H1 (cell line): ENCODE data around the gene RDH16. TPM values are rescaled to one million over a fixed set of nuclear protein-coding genes. Genes with fewer than 3 reads are reported as not detected.

Experiments used
- CTCF ChIA-PET: fragments of 300-600 bp; sonication (Branson Sonifier 250); formaldehyde crosslinking; loops from one replicate; lab custom pipeline; 2021; ENCODE audit not compliant: partially characterized antibody; lab: Charles Lee
- POLR2A ChIA-PET: fragments of 300-600 bp; sonication (Branson Sonifier 250); formaldehyde crosslinking; loops from one replicate; lab custom pipeline; 2021; ENCODE audit warnings: inconsistent platforms; ENCODE audit not compliant: partially characterized antibody; lab: Charles Lee
- DNase-seq, 2 experiments: peaks; one replicate each; pipeline versions ENCODE4 v3.0.0 to v3.0.0-alpha.2; 2010 to 2022; ENCODE audit warnings: low spot score in 2 of 2, low read depth in 1 of 2, mixed read lengths in 1 of 2
- FAIRE-seq: peaks from 2 replicates; lab custom pipeline; 2011; peaks lifted over from hg19 to GRCh38; lab: Jason Lieb, UNC
- H2AFZ ChIP-seq: 2 replicates; pipeline ENCODE4 v1.8.1; 2012; ENCODE audit warnings: low read length, inconsistent platforms
- H2AK5ac ChIP-seq: 2 replicates; pipeline ENCODE4 v1.6.1; 2013; ENCODE audit warnings: low read depth, low read length
- H2BK120ac ChIP-seq: replicated peaks from 2 replicates; pipeline ENCODE3; 2013; ENCODE audit warnings: low read depth, low read length, inconsistent platforms
- H2BK12ac ChIP-seq: 2 replicates; pipeline ENCODE4 v1.6.1; 2013; ENCODE audit warnings: low read depth, low read length
- H2BK15ac ChIP-seq: 2 replicates; pipeline ENCODE4 v1.6.1; 2013; ENCODE audit warnings: low read length
- H2BK20ac ChIP-seq: 2 replicates; pipeline ENCODE4 v1.6.1; 2013; ENCODE audit warnings: low read length
- H2BK5ac ChIP-seq: 2 replicates; pipeline ENCODE4 v1.6.1; 2013; ENCODE audit warnings: low read depth, low read length
- H3K14ac ChIP-seq: 2 replicates; pipeline ENCODE4 v1.6.1; 2013; ENCODE audit warnings: inconsistent platforms; ENCODE audit not compliant: insufficient read length
- H3K18ac ChIP-seq: 2 replicates; pipeline ENCODE4 v1.6.1; 2013; ENCODE audit warnings: low read length; ENCODE audit errors: extremely low read depth
- H3K23ac ChIP-seq: 2 replicates; pipeline ENCODE4 v1.6.1; 2013; ENCODE audit warnings: inconsistent platforms; ENCODE audit not compliant: insufficient read length
- H3K23me2 ChIP-seq: 2 replicates; pipeline ENCODE4 v1.6.1; 2013; ENCODE audit warnings: low read depth, low read length
- H3K27ac ChIP-seq: 2 replicates; pipeline ENCODE4 v1.6.1; 2011; ENCODE audit warnings: low read depth, low read length, inconsistent platforms
- H3K27me3 ChIP-seq, 4 experiments: replicated peaks in 1 of 4; 1 replicate in 1 of 4; 2 replicates in 3 of 4; pipeline versions ENCODE4 v1.6.1 to v1.8.1; 2011 to 2013; ENCODE audit warnings: low read length in 3 of 4, mild to moderate bottlenecking in 3 of 4, inconsistent platforms in 2 of 4, mixed read lengths in 2 of 4, moderate library complexity in 1 of 4; ENCODE audit not compliant: control insufficient read depth in 3 of 4, insufficient read depth in 3 of 4; ENCODE audit errors: extremely low read depth in 1 of 4
- H3K36me3 ChIP-seq, 4 experiments: 2 replicates each; pipeline versions ENCODE4 v1.6.1 to v1.8.1; 2011 to 2013; ENCODE audit warnings: mild to moderate bottlenecking in 4 of 4, low read length in 3 of 4, moderate library complexity in 2 of 4, control low read depth in 1 of 4, inconsistent platforms in 1 of 4; ENCODE audit not compliant: insufficient read depth in 4 of 4, control insufficient read depth in 2 of 4
- H3K4ac ChIP-seq: replicated peaks from 2 replicates; pipeline ENCODE3; 2013; ENCODE audit warnings: low read length, low read depth, mixed read lengths, inconsistent platforms; ENCODE audit not compliant: insufficient read length
- H3K4me1 ChIP-seq, 4 experiments: replicated peaks in 1 of 4; 1 replicate in 1 of 4; 2 replicates in 3 of 4; pipeline versions ENCODE4 v1.6.1 to v1.8.1; 2011 to 2013; ENCODE audit warnings: low read length in 3 of 4, inconsistent platforms in 2 of 4, mixed read lengths in 1 of 4; ENCODE audit not compliant: insufficient read depth in 4 of 4, control insufficient read depth in 3 of 4
- H3K4me2 ChIP-seq, 2 experiments: 2 replicates each; pipeline versions ENCODE4 v1.6.1 to v1.8.1; 2011 to 2013; ENCODE audit warnings: low read depth in 2 of 2, low read length in 2 of 2, control low read depth in 1 of 2, inconsistent platforms in 1 of 2, mild to moderate bottlenecking in 1 of 2; ENCODE audit not compliant: insufficient read depth in 1 of 2
- H3K4me3 ChIP-seq, 4 experiments: fragments of 200-600, 300-600 bp in 1 of 4; sonication (generic), shearing (Covaris generic), sonication (Bioruptor Twin) in 1 of 4; 2 replicates each; pipeline versions ENCODE4 v1.5.1 to v1.8.1; 2011 to 2016; ENCODE audit warnings: low read length in 4 of 4, low read depth in 3 of 4, control low read depth in 2 of 4, inconsistent platforms in 2 of 4, mild to moderate bottlenecking in 2 of 4, mixed read lengths in 1 of 4, moderate library complexity in 1 of 4; ENCODE audit not compliant: insufficient read depth in 2 of 4; ENCODE audit errors: extremely low read depth in 1 of 4
- H3K56ac ChIP-seq: replicated peaks from 2 replicates; pipeline ENCODE3; 2013; ENCODE audit warnings: low read depth, mild to moderate bottlenecking, mixed read lengths, low read length, inconsistent platforms; ENCODE audit not compliant: insufficient read length
- H3K79me1 ChIP-seq: 2 replicates; pipeline ENCODE4 v1.6.1; 2013; ENCODE audit warnings: low read depth, low read length, control low read depth
- H3K79me2 ChIP-seq, 2 experiments: 2 replicates each; pipeline versions ENCODE4 v1.6.1 to v1.8.1; 2012 to 2013; ENCODE audit warnings: low read length in 2 of 2, mild to moderate bottlenecking in 2 of 2, inconsistent platforms in 1 of 2; ENCODE audit not compliant: insufficient read depth in 2 of 2, control insufficient read depth in 1 of 2
- H3K9ac ChIP-seq, 4 experiments: replicated peaks in 1 of 4; 1 replicate in 1 of 4; 2 replicates in 3 of 4; pipeline versions ENCODE4 v1.6.1 to v1.8.1; 2011 to 2013; ENCODE audit warnings: low read depth in 3 of 4, low read length in 3 of 4, control low read depth in 2 of 4, mild to moderate bottlenecking in 2 of 4, moderate library complexity in 2 of 4, inconsistent platforms in 1 of 4; ENCODE audit errors: extremely low read depth in 1 of 4
- H3K9me3 ChIP-seq, 2 experiments: 2 replicates each; pipeline versions ENCODE4 v1.6.1 to v1.8.1; 2012 to 2013; ENCODE audit warnings: mild to moderate bottlenecking in 2 of 2, moderate library complexity in 2 of 2, control low read depth in 1 of 2, inconsistent platforms in 1 of 2, low read depth in 1 of 2, low read length in 1 of 2, mixed read lengths in 1 of 2; ENCODE audit not compliant: insufficient read depth in 2 of 2
- H4K20me1 ChIP-seq, 2 experiments: replicated peaks in 1 of 2; 2 replicates each; pipeline versions ENCODE3 to v1.8.1; 2011 to 2013; ENCODE audit warnings: inconsistent platforms in 2 of 2, low read length in 2 of 2, mild to moderate bottlenecking in 1 of 2; ENCODE audit not compliant: insufficient read depth in 2 of 2, control insufficient read depth in 1 of 2
- H4K5ac ChIP-seq: 2 replicates; pipeline ENCODE4 v1.6.1; 2013; ENCODE audit warnings: low read length, low read depth, mixed read lengths, inconsistent platforms; ENCODE audit not compliant: insufficient read length
- H4K8ac ChIP-seq: 2 replicates; pipeline ENCODE4 v1.8.0; 2013; ENCODE audit warnings: mild to moderate bottlenecking, moderate library complexity, low read length, inconsistent platforms; ENCODE audit not compliant: insufficient read depth; ENCODE audit errors: extremely low read depth
- H4K91ac ChIP-seq: replicated peaks from 2 replicates; pipeline ENCODE3; 2013; ENCODE audit warnings: low read length, mixed read lengths, inconsistent platforms; ENCODE audit not compliant: insufficient read length
- ASH2L ChIP-seq: fragments of 200-600, 300-600 bp; sonication (generic); IDR thresholded peaks from one replicate; pipeline ENCODE4 v1.7.1; 2017; ENCODE audit warnings: low read length
- BACH1 ChIP-seq: IDR thresholded peaks from 2 replicates; pipeline ENCODE4 v1.6.1; 2012; ENCODE audit warnings: low read length, improper control_type of control experiment
- CHD1 ChIP-seq: IDR thresholded peaks from 2 replicates; pipeline ENCODE4 v1.6.1; 2012; ENCODE audit warnings: low read depth, low read length, improper control_type of control experiment
- EGR1 ChIP-seq: IDR thresholded peaks from 2 replicates; pipeline ENCODE4 v1.6.1; 2011; ENCODE audit warnings: low read depth, low read length, borderline replicate concordance
- HDAC2 ChIP-seq, 2 experiments: fragments of 300-600 bp in 1 of 2; sonication (generic) in 1 of 2; IDR thresholded peaks; 2 replicates each; pipeline ENCODE4 v1.6.1; 2011 to 2012; ENCODE audit warnings: low read depth in 2 of 2, low read length in 2 of 2, mild to moderate bottlenecking in 2 of 2, moderate library complexity in 2 of 2, borderline replicate concordance in 1 of 2, inconsistent platforms in 1 of 2
- HDAC6 ChIP-seq: IDR thresholded peaks from one replicate; pipeline ENCODE4 v1.7.1; 2012; ENCODE audit warnings: low read depth, mild to moderate bottlenecking, inconsistent platforms, low read length, moderate library complexity
- KDM4A ChIP-seq: IDR thresholded peaks from one replicate; pipeline ENCODE4 v1.7.1; 2012; ENCODE audit warnings: low read depth, mild to moderate bottlenecking, moderate library complexity, low read length, inconsistent platforms; ENCODE audit not compliant: severe bottlenecking
- MAFK ChIP-seq: IDR thresholded peaks from 2 replicates; pipeline ENCODE4 v1.6.1; 2012; ENCODE audit warnings: low read depth, mild to moderate bottlenecking, improper control_type of control experiment, low read length
- SAP30 ChIP-seq: fragments of 300-600 bp; sonication (generic); IDR thresholded peaks from 2 replicates; pipeline ENCODE4 v1.7.1; 2012; ENCODE audit warnings: low read length, moderate library complexity, mild to moderate bottlenecking, inconsistent platforms; ENCODE audit not compliant: insufficient read depth, insufficient replicate concordance
- SP4 ChIP-seq: IDR thresholded peaks from 2 replicates; pipeline ENCODE4 v1.6.1; 2012; ENCODE audit warnings: low read length, inconsistent platforms
- TBP ChIP-seq: IDR thresholded peaks from 2 replicates; pipeline ENCODE4 v1.6.1; 2011; ENCODE audit warnings: low read depth, low read length, improper control_type of control experiment
- TEAD4 ChIP-seq: IDR thresholded peaks from 2 replicates; pipeline ENCODE4 v1.6.1; 2012; ENCODE audit warnings: low read depth, low read length, inconsistent platforms, mixed read lengths
- YY1 ChIP-seq: IDR thresholded peaks from 2 replicates; pipeline ENCODE4 v1.6.1; 2011; ENCODE audit warnings: low read depth, mild to moderate bottlenecking, low read length
- WGBS, 2 experiments: shearing (Covaris generic) in 1 of 2; methylation state at CpG; one replicate each; pipeline versions ENCODE4 v1.1.6 to v1.1.7; 2013 to 2015; ENCODE audit warnings: low lambda C conversion rate in 2 of 2, mixed read lengths in 2 of 2, inconsistent platforms in 1 of 2, low coverage in 1 of 2, missing lambda C conversion rate in 1 of 2; ENCODE audit not compliant: insufficient replicate concordance in 2 of 2, insufficient coverage in 1 of 2, insufficient read length in 1 of 2; ENCODE audit errors: extremely low coverage in 1 of 2, missing lambda C conversion rate in 1 of 2; 5-methylcytosine and 5-hydroxymethylcytosine counted together
- polyA plus RNA-seq, 7 experiments: library from polyadenylated mRNA; depleted of rRNA in 3 of 7; stranded (reverse) in 5 of 7; unstranded in 2 of 7; fragments of >200 nt in 5 of 7; fragments of 200-250 nt in 2 of 7; gene quantifications; 1 replicate in 5 of 7; 2 replicates in 1 of 7; 4 replicates in 1 of 7; pipeline versions ENCODE4 v1.2.1 to v1.2.3, GENCODE V29; 2011 to 2013; ENCODE audit warnings: missing spikeins in 2 of 7, mixed read lengths in 2 of 7
- total RNA-seq: library from RNA; stranded (reverse); fragmentation: NEBNext Ultra II Directional; extraction: Animal tissue kit (Norgen Biotek cat#: 25700); gene quantifications from 2 replicates; pipeline ENCODE4 v1.2.1, GENCODE V29; 2021

The RDH16 gene
- total and polyA plus RNA-seq, 2 of the 8 experiments (the other 6 are each of a cell fraction or from before 2014, with no cell fraction given) = 0.30 to 0.79 TPM

- H4K91ac ChIP-seq = no peak overlapping the region
- no peak overlapping the region for H2AK5ac ChIP-seq
- no peak overlapping the region for H2AFZ ChIP-seq
- no peak overlapping the region for H2BK120ac ChIP-seq
- no peak overlapping the region for H4K5ac ChIP-seq
- H3K27ac ChIP-seq = no peak overlapping the region
- no peaks in the 10 kb centered on the region for H4K20me1 ChIP-seq
- no peak overlapping the region for H2BK15ac ChIP-seq
- WGBS, 2 experiments = 89% methylated on average over 7 of the region's 7 CpGs; no CpG with 5 or more reads in 1 of the 2 experiments
- H3K14ac ChIP-seq = no peak overlapping the region
- DNase-seq (no peak), FAIRE-seq (no peak)
- no peak overlapping the region for H3K4me3 ChIP-seq
- H3K23ac ChIP-seq = no peak overlapping the region
- CTCF ChIA-PET = interaction anchor here (0.6 to 5.5 kb wide), 4 partner anchors 13 to 227 kb away, joined by 3 to 59 read pairs (median 24); partner anchors contain the start of genes HSD17B6 and ZBTB39
- no peak overlapping the region for H4K8ac ChIP-seq
- H3K79me2 ChIP-seq = no peaks in the 10 kb centered on the region
- H2BK20ac ChIP-seq = no peak overlapping the region
- H3K23me2 ChIP-seq = no peaks in the 10 kb centered on the region
- POLR2A ChIA-PET = interaction anchor here (1.6 kb wide), 1 partner anchor 16 kb away, joined by 4 read pairs; no protein-coding TSS in a partner anchor
- H2BK12ac ChIP-seq = no peak overlapping the region
- H2BK5ac ChIP-seq = no peak overlapping the region
- H3K79me1 ChIP-seq = no peaks in the 10 kb centered on the region
- H3K18ac ChIP-seq = no peak overlapping the region
- H3K36me3 ChIP-seq = no peaks in the 10 kb centered on the region
- H3K9me3 ChIP-seq = no peaks in the 10 kb centered on the region
- peaks cover 0 to 3% (median under 1%) of the 10 kb centered on the region in 4 experiments; a peak in 2 of 7 replicates for H3K4me1 ChIP-seq
- H3K27me3 ChIP-seq = no peaks in the 10 kb centered on the region
- H3K56ac ChIP-seq = no peak overlapping the region
- H3K9ac ChIP-seq = no peak overlapping the region
- H3K4ac ChIP-seq = no peak overlapping the region
- H3K4me2 ChIP-seq = no peak overlapping the region
- TF ChIP-seq SAP30 (no peak), EGR1 (no peak), TBP (no peak), BACH1 (no peak), SP4 (no peak), MAFK (no peak), CHD1 (no peak), ASH2L (no peak), TEAD4 (no peak), HDAC6 (no peak), KDM4A (no peak), HDAC2 (IDR thresholded peaks at IDR 0.05; ENCODE audit: borderline replicate concordance in 1 of 2, low read depth in 2 of 2, low read length in 2 of 2) (no peak), YY1 (no peak)
These were observed 32.6 kb upstream of the RDH16 start for GRCh38 chr12:56989861-56990610.
